Measurements from ENCODE around the gene UBXN4.

GRCh38 chr2:135832891-135833290 lies 91.2 kb downstream of the UBXN4 start:
- no peak for TF ChIP-seq CTCF (IDR thresholded peaks at IDR 0.05)
- no peak for TF ChIP-seq EZH2phosphoT487 (IDR thresholded peaks at IDR 0.05)
